Endometrial microvascular endothelial cells (primary cell): ENCODE data around the gene EPB41L4B. TPM values are rescaled to one million over a fixed set of nuclear protein-coding genes. Genes with fewer than 3 reads are reported as not detected.
"Not testable (repeated sequence)": the region's sequence is repeated elsewhere in the genome, so short reads cannot be mapped to it uniquely, and the experiment has no call there.

ENCODE experiments used
- in situ Hi-C: cut with HindIII; loops from 2 replicates; pipeline ENCODE4 v1.10.0; 2017; ENCODE audit warnings: low sequenced_read_pairs, low pct_unique_long_range_greater_than_20kb; ENCODE audit errors: inconsistent ontology term
- total RNA-seq: library from RNA; depleted of rRNA; stranded (reverse); fragments of >200 nt; gene quantifications from one replicate; pipeline ENCODE4 v1.2.3, GENCODE V29; 2015; ENCODE audit errors: inconsistent ontology term

EPB41L4B gene
- total RNA-seq, 1 donor from 2014 or later = 0.19 TPM

DNA sequence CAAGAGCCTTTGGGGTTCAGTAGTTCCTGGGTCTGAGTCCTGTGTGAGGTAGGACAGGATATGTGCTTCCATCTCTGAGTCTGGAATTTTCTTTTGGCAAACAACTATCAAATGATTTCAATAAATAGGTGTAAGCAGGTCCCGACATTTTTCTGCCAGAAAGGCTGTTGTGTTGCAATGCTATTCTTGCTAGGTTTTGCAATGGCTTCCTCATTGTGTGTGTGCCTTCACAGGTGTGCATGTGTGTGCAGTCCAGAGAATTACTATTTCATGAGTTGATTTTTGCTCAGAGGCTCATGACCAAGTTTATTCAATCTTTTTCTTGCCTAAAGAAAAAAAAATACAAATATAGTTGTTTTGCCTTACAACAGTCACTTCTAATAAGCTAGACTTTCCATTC, 89.3 kb downstream of the EPB41L4B start:
- in situ Hi-C loops = no loop called here

DNA sequence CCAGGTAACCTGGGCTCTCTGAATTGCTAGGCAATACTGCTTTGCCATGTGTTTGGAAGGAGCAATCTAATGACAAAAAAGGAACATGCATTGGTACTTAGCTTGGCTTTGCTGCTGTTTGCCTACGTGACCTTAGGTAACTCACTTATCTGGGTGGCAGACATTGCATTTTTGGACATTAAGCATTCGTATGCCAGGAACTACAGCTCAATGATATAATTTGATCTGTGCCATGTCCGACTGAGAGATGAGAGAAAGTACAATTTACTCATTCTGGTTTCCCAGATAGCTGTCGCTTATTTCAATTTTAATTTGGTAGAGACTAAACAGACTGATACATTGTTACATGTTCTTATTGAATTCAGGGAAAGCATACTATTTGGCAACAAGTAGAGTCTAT, 90.6 kb downstream of the EPB41L4B start:
- in situ Hi-C loops = no loop called here

DNA sequence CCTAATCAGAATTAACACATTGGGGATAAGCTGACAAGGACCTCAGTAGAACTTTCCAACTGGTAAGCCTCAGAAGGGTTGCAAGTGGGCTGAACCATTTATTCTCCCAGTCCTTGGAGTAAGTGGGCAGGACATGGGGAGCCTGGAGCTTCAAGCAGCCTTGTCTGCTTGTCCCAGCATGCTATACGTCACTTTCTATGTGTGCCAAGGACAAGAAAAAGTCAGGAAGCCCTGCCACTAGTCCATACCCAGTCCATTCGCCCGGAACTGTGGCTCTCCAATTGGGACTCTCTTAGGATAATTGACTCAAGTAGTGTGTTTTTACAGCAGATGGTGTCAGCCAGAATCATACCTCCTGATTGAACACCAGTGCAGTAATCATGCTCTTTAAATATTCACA, 91.2 kb downstream of the EPB41L4B start:
- in situ Hi-C loops = no loop called here

DNA sequence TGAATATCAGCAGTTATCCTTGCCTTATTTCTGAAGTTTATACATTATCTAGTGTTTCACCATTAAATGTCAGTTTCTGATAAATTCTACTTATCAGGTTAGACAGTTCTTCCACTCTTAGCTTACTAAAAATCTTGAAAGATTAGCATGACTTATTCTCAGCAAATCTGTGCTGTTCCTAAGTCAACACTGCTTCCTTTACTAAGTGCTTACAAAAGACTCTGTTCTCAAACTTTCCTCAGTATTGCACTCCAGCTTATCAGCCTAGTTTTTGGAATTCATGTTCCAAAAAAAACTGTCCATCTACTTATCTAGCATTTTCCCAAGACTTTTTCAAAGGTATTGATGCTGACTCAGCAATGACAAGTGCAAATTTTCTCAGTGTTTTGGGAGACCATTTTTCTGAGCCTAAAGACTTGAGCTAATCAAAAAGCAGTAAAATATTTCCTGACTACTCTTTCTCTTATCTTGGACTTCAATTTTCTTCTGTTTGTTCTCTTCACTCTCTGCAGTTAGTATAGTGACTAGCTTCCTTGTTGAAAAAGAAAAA, 92.7 kb downstream of the EPB41L4B start:
- in situ Hi-C loops = no loop called here

DNA sequence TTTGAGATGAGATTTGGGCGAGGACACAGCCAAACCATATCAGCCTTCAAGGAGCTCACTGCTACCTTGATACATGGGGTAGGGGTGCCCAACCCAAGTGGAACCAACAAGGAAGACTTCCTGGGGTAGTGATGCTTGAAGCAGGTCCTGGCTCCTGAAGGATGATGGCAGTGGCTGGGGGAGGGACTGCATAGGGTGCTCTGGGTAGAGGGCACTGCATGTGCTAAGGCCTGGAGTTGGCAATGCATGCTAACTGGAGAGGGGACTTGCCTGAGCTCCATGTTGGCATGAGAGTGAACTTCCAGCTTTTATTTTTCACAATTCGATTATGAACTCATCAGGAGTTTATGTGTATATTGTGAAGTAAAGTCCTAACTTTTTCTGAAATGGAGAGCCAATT, 95.2 kb downstream of the EPB41L4B start:
- in situ Hi-C loops = no loop called here

DNA sequence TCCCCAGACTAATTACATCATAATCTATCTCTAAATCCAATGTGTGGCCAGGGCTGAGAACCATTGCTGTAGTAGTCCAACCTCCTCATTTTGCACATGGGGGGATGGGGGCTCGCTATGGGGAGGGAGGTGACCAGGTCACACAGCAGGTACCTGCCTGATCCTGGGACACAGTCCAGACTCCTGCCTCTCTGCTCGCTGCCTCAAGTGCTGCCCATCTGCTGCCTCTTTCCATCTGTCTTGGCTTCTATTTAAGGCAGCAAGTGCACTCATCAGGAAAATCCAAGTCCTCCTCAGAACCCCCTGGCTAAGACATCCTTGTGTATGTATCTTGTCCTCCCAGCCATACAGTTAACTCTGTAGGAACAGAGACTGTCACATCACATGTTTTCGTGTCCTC, 96.1 kb downstream of the EPB41L4B start:
- in situ Hi-C loops = no loop called here

DNA sequence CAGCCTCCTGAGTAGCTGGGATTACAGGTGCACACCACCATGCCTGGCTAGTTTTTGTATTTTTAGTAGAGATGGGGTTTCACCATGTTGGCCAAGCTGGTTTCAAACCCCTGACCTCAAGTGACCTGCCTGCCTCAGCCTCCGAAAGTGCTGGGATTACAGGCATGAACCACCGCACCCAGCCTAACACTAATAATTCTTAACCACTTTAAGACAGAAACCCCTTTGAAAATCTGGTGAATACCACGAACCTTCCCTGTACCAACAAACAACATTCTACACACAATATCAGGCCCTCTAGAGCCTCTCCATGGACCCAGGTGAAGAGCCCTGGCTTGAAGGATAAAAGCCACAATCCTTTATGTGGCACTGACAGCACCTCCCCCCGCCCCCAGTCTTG, 102.6 kb downstream of the EPB41L4B start:
- in situ Hi-C loops = not testable (repeated sequence)

DNA sequence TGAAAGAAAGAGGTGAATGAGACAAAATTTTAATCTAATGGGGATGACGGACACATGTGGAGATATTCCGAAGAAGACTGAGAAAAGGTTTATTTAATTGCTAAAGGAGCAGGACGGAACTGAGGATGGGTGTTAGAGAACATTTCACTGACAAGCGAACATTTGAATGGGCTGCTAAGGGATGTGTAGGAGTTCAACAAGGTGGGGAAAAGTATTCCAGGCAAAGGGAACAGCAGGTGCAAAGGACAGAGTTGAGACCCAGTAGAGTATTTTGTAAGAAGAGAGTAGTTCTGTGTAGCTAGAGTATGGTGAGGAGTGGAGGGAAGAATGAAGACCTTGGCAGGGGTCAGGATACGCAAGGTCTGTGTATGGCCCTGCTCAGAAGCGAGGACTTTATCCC, 106.4 kb downstream of the EPB41L4B start:
- in situ Hi-C loops = no loop called here

DNA sequence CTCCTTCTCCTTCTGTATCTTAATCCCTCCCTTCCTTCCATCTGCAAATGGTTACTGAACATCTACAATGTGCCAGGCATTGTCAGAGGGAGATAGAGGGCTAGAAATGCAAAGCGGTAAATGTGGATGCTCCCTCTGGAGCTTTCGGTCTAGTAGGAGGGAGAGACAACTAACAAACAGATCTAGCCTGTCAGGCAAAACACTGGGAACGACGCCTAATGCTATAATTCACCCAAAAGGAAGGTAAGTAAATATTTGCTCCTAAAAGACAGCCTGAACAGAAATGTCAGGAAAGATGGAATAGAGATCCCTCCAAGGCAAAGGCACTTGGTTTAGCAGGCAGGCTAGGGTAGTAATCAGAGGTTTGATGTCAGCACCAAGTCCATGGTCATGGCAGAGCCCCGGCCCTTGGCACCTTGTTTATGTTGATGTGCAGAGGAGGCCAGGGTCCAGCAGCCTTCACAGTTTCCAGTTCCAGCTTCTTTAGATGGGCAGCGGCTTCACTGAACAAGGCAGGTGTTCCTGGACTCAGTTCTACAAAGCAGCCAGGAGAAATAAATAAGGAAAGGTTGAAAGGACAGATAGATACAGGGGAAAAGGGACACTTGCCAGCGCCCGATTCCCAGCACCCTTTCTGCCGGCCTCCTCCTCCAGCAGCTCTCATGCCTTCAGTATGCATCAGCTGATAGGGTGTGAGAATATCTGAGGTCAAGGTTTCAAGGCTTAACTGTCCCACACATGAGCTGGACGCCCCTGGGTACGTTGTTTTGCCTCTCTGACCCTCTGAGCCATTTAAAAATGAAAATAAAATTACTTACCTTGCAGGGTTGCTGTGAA, 107.4 kb downstream of the EPB41L4B start:
- in situ Hi-C loops = no loop called here

DNA sequence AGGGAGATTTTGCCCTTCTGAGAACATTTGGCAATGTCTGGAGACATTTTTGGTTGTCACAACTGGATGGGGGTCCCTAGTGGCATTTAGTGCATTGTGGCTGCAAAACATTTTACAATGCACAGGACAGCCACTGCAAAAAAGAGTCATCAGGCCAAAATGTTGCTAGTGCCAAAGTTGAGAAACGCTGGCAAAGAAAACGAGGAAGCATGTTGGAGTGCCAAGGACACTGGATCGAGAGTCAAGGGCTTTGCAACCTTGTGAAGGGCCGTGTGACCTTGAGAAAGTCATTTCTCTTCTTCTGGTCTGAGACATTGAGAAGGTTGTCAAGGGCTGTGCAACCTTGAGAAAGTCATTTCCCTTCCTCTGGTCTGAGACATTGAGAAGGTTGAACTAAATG, 108.1 kb downstream of the EPB41L4B start:
- in situ Hi-C loops = no loop called here

DNA sequence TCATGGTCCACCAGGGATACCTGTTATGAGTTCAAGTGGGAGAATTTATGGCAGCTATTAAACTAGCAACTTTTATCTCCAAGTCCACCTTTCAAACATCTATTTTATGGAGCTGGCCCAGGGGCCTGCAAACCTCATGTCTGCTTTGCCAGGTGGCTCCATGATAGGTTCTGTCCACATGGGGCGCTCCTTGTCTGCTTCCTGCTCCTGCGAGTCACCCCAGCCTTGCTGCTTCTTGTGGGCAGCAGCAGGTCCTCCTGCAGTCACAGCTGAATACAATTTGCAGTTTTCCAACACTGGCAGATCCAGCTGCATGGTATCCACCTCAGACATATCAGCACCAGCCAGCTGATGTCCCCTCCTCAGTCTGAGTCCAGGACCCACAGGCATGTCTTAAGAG, 114.2 kb downstream of the EPB41L4B start:
- in situ Hi-C loops = no loop called here

DNA sequence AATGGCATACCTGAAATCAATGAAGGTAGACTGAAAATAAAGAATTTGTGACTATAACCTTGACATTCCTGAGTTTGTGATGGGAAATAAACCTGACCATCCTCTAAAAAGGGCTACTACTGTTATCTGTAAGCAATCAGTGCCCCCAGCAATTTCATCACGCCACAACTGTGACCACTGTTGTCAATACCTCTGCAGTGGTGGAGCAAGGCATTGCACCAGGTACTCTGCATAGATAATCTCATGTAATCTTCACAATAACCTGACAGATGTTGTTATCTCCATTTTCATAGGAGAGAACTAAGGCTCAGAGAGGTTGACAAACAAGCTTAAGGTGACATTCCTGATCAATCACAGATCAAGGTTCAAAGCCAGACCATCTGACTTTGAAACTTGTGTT, 115.3 kb downstream of the EPB41L4B start:
- in situ Hi-C loops = no loop called here

DNA sequence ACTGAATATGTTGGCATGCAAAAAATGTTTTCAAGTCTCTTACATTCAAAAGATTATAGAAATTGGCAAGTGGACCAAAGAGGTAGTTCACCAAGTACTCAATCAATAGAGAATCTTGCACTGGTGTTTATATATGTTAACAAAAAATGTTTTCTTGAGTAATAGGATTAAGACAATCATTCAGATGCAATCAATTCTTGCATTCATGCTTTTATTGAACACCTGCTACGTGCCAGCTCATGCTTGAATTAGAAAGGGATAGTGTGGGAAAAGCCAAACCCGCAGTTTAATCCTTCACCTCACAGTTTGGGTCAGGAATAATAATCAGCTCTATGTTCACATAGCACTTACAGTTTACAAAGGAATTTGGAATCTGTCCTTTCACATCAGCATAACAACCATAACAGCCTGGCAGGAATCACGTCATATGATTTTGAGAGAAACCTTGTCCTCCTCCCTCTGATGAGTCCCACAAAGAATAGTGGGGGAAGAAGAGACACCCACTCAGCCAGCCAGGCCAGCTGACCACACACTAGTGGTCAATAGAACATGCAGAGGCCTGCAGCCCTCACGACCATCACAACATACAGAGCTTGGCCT, 117.0 kb downstream of the EPB41L4B start:
- in situ Hi-C loops = no loop called here

DNA sequence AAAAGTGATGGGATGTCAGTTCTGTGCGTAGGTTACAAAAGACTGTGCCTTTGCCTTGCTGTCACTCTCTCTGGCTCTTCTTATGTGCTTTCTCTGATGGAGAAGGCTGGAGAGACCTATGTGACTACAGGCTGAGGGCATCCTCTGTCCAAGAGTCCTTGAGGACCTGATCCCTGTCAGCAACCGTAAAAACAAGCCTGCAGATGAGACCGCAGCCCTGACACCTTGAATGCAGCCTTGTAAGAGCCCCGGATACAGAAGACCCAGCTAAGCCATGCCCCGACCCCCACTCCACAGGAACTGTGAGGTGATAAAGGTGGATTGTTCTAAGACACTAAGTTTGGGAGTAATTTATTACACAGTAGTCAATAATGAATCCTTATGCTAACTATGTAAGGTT, 121.2 kb downstream of the EPB41L4B start:
- in situ Hi-C loops = no loop called here

DNA sequence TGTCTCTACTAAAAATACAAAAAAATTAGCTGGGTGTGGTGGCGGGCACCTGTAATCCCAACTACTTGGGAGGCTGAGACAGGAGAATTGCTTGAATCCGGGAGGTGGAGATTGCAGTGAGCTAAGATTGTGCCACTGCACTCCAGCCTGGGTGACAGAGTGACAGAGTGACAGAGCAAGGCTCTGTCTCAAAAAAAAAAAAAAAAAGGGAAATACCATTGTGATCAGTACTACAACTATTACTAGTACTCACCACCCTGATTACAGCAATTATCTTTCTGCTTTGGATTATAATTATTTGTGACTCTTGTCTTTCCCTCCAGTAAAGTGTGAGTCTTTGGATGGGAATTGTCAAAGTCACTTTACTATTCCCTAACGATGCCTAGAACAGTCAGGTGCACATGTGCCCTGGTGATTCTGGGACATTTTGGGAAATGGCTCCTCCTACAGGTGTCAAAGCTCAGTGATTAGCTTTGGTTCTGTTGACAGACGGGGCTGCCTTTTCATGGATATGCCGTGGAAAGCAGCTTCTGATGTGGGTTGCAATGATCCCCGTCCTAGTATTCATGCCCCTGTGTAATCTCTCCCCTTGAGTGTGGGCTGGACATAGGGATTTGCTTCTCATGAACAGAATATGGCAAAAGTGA, 122.0 kb downstream of the EPB41L4B start:
- in situ Hi-C loops = no loop called here

DNA sequence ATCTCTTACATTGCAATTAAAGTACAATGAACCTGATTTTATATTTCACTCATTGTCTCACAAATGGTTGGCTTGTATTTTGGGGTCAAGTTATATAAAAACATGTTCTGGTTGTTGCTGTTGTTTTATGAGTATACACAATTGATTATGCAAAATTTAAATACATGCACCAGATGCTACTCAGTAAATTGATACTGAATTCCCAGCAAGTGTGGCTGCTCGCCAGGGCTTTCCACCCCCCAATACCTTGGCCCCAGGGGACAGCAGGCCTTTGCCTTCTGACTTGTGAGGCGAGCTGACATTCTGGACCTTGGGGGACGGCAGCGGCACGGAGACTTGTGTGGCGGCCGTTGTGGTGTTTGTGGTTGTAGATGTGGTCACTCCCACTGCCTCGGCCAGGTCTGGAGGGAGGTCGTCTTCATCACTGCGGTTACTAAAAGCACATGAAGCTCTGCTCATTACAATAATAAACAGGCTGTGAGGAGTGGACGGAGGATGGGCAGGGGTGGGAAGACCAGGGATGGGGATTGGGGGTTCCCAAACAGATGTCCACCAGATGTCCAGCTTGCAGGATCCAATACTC, 126.8 kb downstream of the EPB41L4B start:
- in situ Hi-C loops = no loop called here

DNA sequence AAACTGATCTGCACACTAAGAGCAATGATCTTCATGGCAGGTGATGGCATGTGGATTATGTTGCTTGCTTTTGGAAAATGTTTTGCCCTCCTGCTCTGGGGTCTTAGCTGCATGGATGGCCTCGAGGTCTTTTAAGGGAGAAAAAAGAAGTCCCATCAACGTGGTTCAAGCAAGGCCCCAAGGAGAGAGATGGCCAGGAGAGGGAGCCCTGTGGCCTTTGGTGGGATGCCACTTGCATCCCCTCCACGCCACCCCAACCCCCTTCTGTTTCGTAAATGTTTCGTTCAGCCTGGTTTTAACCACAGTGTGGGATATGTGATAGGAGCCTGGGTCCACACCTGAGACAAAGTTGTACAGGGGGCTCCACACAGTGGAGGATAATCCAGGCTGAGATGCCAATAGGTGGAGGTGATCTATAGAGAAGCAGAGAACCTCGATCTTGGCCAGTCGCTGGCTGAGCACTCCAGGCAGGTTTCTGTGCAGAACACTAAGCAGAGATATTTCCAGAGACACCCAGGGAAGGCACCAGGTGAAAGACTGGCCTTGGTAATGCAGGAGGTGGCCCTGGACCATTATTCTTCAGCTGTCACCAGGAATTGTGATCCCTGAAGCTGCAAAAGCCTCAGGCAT, 128.0 kb downstream of the EPB41L4B start:
- in situ Hi-C loops = no loop called here

DNA sequence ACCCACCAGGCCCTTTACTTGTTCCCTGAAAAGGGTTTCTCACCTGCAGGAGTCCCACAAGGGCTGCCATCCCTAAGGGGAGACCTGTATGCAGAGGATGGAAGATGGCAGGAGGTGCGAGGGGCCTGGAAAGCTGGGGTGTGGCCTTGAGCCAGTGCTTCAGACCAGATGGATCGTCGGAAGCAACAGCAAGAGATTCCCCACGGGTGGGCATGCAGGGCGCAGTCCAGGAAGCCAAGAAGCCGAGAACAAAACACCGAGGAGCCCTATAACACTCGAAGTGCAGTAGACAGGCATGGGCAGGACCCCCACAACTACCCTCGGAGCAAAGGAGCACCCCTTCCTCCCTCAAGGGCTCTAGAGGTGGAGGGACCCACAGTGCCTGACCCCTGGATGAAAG, 129.1 kb downstream of the EPB41L4B start:
- in situ Hi-C loops = no loop called here

DNA sequence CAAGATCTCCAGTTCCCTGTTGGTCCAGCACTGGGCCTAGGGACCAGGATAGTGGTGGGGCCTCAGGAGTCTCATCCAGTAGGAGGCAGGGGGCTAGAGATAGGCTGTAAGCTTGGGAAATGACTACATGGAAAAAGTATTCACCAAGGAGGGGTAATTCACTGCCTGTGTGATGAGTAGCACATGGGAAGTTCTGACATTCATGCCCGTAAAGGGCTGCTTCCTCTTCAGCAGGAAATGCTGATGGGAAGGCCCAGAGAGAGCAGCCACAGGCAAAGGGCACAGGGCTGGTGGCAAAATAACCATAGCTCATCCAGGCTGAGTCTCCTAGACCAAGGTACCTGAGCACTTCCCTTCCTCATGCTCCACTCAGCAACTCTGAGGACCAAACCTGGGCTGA, 130.7 kb downstream of the EPB41L4B start:
- in situ Hi-C loops = no loop called here
